HG03469 (cell line): Measurements from ENCODE around the gene FUT7.
"Not testable (repeated sequence)": the region's sequence is repeated elsewhere in the genome, so short reads cannot be mapped to it uniquely, and the experiment has no call there.

Experiments used
- ATAC-seq: cut with Tn5 transposase; IDR thresholded peaks from one replicate; pipeline ENCODE4 v1.9.1; 2021; ENCODE audit warnings: mild to moderate bottlenecking, moderate library complexity, moderate number of reproducible peaks; ENCODE audit not compliant: unreplicated experiment

The FUT7 gene

DNA sequence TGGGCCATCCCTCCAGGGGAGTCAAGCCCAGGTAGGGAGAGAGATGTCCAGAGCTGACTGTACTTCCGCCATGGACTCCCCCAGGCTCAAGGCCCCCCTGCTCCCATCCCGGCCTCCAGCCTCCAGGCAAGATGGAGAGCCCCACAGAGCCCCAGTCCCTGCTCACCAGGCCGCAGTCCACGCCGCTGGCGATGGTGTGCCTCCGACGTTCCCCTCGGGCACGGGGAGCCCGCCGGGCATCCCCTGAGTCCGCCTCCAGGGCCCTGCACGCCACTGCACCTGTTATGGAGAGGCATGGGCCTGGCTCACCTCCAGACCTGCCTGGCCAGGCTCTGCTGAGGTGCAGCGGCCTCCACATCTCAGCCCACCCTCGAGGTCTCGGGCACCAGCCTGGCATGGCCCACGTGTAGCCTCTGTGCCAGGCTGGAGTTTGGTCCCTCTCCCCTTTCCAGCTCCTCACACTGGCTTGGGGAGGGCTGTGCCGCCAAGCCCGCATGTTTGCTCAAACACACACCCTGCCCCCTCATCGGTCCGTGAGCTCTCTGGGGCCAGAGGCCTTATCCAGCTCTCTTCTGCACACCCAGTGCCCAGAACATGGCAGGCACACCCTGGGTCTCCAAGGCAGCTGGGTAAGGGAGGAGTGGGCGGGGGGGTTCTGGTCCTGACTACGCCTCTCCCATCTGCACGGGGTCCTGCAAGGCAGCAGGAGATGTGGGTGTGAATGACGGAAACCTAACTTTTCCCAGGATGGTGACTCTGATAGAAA is 34.4 kb upstream of the FUT7 start:
- ATAC-seq: no peak

DNA sequence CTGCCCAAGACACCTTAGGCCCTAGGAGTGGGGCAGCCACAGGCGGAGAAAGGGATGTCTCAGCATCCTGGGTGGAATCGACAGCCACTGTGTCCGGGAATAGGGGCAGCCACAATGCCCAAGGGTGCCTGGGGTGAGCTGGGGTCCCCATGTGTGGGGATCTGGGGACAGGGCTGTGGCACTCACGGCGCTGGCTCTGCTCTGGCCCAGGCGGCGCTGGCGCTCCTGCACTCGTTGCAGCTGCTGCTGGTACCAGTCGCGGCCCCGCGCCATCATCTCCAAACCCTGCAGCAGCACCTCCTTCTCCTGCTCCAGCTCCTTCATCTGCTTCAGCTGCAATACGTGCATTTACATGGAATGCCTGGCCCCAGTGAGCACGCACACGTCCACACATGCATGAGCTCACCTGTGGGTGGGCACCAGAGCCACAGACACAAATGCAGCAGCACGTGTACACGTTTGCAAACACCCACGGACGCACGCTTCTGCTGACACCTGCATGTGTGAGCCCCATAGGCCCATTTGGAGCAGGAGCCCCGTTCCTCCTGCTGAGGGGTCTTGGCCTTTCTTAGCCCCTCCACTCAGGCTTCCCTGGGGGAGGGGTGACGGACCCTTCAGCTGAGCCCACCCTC is 33.6 kb upstream of the FUT7 start:
- ATAC-seq: no peak

DNA sequence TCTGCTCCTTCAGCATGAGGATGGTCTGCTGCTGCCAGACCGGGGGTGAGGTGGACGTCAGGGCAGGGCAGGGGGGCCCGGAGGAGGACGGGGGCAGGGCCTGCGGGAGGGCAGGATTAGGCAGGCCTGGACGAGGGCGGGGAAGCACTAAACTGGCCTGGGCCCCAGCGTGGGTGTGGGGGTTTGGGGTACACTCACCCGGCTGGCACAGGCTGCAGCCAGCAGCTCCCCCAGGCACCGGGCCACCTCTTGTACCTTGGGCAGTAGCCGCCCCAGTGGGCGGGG is 32.9 kb upstream of the FUT7 start:
- no peak for ATAC-seq

DNA sequence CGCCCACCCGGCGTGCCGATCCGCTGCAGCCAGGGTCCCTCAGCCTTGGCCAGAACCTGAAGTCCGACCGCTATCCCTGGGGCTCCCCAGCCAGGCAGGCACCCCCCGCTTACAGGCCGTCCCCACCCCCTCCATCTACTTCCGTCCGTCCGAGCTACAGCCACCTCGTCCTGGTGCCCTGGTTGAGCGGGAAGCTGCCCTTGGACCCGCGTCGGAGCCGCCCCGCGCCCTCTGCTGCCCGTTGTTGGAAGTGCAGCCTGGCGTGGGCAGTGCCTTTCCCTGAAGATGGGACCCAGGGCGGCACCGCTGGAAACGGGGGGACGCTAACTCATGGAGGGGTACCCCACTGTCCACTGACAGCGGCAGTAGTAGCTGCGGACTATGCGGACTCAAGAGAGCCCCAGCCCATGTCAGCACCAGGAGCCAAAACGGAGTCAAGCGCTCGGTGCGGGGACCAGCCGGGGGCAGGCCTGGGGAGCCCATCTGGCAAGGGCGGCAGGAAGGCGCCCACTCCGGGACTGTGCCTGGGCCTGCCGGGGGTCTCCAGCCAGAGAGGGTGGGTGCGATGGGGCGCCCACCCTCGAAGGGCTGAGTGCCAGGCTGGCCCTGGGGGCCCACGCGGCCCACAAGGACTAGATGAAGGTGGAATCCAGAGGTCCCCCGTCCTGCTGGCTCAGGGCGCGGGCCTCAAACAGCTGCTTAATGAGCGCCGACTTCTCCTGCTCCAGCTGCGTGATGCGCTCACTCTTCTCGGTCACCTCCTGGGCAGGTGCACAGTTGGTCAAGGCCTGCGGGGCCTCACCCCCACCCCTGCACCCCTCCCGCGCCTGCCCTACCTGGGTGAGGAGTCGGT is 32.4 kb upstream of the FUT7 start:
- no peak for ATAC-seq

DNA sequence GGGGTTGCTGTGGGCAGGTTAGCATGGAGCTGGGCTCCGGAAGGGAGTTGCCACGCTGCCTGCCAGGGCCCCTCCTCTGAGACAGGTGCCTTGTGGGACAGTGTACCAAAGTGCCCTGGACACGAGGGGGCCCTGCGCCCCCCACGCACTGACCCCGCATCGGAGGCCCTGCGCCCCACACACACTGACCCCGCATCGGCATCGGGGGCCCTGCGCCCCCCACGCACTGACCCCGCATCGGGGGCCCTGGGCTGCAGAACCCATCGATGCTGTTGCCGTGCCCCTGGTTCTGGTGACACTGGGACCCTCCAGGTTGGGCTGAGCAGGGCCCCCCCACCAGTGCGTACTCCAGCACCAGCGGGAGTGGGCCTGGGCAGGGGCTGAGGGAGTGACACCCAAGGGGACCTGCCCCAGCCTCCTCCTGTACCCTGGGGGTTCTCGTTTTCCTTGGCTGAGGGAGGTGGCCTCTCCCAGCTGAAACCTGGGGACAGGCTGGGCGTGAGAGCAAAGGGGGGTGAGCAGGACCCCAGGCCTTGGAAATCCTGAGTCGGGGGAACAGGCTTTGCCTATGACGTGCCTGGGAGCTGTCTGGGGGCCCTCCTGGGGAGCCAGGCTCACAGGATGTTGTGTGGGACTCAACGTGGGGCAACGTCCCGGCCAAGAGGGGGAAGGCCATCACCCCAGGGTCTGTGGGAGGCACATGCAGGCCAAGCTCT is 31.6 kb upstream of the FUT7 start:
- no peak for ATAC-seq

DNA sequence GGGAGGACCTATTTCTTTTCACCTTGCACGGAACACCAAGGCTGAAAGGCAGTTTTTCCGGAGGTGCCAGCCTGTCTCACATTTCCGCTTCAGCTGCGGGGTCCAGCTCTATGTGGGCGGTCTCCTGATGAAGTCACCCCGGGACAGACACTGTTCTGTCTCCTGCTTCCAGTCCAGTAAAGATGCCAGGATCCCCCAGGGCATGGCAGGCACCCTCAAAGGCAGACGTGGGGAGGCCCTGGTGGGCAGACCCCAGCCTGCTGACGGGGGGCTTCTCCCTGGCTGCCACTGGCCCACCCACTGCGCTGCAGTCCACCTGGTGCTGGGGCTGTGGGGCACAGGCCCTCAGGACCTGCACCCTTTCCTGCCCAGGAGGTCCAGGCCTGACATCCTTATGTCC is 30.9 kb upstream of the FUT7 start:
- not testable (repeated sequence) for ATAC-seq

DNA sequence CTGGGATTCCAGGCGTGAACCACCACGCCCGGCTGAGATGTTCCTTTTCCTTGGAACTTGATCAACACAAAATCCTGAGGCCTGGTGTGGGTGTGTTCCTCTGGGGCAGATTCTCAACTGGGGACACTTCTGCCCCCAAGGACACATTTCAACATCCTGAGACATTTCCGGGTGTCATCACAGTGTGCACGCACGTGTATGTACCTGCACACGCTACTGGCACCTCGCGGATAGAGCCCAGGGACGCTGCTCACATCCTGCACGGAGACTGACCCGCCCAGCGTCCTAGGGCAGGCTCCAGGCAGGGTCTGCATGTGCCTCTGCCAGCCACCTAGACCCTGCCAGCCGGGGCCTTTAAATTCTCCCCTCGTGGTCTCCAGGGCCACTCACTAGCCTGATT is 30.5 kb upstream of the FUT7 start:
- ATAC-seq: no peak

DNA sequence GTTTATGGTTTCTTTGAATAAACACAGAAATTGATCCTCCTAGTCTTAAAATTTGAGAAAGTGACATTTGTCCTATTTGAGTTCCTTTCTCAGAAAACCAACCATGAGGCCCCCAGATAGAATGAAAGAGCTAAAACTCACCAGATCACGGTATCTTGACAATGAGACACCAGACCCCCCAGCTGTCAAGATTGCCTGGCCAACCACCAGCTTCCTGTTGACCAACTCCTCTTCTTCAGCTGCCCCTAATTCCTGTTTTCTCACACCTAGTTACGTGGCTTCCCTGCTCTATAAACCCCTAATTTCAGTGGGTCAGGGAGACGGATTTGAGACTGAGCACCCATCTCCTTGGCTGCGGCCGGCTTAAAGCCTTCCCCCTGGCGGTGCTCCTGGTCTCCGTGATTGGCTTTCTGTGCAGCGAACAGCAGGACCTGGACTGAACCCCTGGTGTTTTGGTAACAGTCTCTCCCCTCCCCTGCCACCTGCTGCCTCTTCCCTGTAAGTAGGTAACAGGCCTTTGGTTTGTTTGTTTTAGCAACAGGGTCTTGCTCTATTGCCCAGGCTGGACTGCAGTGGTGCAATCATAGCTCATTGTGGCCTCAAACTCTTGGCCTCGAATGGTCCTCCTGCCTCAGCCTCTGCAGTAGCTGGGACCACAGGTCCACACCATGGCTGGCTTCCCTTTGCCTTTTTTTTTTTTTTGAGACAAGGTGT is 26.8 kb upstream of the FUT7 start:
- no peak for ATAC-seq

DNA sequence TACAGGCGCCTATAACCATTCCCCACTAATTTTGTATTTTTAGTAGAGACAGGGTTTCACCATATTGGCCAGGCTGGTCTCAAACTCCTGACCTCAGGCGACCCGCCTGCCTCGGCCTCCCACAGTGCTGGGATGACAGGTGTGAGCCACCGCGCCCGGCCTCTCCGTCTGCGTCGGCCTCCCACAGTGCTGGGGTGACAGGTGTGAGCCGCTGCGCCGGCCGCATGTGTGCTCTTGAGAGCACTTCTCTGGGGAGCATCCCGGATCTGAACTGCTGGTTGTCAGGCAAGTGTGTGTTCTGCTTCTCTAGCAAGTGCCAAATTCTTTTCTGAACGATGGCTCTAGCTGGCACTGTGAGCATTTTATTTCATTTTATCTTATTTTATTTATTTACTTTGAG is 25.7 kb upstream of the FUT7 start:
- no peak for ATAC-seq

DNA sequence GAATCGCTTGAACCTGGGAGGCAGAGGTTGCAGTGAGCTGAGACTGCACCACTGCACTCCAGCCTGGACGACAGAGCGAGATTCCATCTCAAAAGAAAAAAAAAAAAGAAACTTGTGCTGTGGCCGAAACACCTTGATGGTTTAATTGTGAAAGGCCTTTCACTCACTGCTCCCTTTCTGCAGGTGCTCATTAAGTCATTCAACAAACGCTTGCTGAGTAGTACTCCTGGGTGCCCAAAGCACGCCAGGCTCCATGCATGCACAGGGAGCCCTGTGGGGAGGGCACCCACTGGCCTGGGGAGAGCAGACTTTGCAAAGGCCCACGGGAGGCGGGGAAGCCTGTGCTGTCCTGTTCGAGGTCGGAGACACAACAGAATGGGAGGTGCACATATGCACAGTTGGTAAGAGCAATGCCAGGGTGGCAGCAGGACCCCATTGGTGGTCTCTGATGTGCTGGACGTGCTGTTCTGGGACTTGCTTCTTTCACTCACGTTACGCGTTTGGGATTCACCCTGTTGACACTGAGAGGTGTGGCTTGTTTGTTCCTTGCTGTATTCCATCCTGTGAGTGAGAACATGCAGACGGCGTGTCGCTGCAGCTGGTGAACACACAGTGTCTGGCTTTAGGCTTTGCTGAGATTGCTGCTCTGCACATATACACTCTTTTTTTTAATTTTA is 25.0 kb upstream of the FUT7 start:
- ATAC-seq: no peak

DNA sequence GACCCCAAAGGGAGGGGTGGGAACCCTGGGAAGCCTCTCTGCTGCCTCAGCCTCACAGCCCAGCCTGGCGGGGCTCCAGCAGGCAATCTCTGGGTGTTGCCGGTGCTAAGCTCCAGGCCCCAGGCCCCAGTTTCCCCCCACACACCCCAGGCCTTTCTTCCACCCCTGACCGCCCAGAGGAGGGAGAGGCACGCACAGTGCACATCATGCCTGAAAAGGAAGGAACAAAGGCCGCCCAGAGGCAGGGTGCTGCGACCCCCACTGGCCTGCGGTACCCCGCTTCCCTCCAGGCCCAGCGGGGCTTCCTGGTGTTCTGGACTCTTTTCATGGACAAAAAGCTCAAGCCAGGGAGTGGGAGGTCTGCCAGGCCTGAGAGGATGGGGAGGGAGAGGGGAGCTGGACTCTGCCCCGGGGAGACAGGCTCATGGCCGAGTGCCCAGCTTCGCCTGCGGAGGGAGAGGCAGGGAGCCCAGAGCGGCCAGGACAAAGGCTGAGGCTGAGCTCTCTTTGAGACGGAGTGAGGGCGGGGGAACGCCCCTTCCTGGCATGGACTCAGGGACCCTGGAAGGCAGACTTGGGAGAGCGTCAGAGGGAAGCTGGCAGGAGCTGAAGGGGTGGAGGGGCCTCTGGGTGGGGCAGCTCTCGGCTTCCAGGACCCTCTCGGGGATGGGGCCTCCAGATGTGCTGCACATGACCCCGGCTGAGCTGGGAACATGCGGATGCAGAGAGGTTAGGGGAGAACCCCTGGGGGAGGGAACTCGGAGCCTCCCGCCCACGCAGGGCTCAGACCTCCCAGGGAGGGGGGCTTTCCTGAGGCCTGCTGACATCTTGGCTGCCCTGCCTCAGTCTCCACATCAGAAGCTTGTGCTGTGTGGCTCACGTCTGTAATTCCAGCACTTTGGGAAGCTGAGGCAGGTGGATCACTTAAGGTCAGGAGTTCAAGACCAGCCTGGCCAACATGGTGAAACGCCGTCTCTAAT is 23.8 kb upstream of the FUT7 start:
- no peak for ATAC-seq

DNA sequence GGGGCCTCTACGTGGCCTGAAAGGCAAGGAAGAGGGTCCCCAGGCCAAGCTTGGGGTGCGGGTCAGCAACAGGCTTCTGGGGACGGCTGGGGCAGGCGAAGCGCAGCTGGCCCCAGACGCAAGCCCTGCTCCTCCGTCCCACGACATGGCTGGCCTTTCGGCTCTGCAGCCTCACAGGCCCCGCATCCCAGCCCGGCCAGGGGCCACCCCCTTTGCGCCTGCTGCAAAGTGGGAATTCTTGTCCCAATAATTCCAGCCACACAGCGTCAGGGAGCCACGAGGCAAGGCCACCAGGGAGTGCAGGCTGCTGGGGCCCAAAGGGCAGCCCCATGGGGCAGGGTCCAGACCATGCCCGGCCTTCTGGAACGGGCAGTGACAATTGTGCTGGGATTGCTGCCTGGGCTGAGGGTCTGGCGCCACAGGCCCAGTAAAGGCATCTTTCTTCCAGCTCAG is 23.1 kb upstream of the FUT7 start:
- ATAC-seq: no peak

DNA sequence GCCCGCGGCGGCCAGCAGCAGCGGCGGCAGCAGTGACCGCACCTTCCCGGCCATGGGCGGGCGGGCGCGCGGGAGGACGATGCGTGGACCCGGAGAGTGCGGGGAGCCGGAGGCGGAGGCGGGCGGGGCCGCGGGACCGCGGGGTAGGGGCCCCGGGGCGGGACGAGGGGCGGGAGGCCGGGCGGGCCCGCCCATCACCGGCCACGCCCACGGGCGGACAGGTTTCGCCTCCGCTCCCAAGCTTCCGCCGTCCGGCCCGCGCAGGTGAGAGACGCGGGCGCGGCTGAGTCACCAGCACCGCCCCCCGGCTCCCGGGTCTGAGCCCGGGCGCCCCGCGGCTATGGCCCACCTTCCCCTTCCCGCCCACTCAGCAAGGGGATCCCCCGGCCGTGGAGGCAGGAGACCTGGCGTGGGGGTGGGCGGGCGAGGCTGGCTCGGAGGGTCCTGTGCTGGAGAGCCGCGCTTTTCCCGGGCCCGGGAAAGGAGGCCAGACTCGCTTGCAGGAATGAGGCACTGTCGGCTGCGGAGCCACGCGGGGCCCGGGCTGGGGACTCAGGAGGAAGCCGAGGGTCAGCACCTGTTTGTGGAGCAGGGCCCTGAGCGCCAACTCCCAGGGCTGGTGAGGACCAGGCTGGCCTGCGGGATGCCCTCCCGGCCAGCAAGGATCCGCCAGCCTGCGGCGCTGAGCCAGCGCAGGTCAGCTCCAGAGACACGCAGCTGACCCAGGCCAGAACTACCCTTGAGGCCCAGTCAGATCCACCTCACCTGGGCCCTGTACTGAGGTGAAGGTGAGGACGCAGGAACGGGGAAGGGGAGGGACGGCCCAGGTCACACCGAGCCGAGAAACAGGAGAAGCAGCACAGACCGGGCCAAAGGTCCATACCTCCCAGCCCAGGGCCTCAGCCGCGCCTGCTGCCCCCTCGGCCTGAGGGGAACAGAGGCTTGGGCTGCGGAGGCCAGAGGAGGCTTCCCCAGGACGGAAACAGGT is 22.4 kb upstream of the FUT7 start, which contains the start of gene ENTPD2:
Gene ENTPD2 (minus strand): TSS at position 118 of the 988 bp plus-strand sequence. CDS start 64 bp downstream, at position 54.
- ATAC-seq: no peak

DNA sequence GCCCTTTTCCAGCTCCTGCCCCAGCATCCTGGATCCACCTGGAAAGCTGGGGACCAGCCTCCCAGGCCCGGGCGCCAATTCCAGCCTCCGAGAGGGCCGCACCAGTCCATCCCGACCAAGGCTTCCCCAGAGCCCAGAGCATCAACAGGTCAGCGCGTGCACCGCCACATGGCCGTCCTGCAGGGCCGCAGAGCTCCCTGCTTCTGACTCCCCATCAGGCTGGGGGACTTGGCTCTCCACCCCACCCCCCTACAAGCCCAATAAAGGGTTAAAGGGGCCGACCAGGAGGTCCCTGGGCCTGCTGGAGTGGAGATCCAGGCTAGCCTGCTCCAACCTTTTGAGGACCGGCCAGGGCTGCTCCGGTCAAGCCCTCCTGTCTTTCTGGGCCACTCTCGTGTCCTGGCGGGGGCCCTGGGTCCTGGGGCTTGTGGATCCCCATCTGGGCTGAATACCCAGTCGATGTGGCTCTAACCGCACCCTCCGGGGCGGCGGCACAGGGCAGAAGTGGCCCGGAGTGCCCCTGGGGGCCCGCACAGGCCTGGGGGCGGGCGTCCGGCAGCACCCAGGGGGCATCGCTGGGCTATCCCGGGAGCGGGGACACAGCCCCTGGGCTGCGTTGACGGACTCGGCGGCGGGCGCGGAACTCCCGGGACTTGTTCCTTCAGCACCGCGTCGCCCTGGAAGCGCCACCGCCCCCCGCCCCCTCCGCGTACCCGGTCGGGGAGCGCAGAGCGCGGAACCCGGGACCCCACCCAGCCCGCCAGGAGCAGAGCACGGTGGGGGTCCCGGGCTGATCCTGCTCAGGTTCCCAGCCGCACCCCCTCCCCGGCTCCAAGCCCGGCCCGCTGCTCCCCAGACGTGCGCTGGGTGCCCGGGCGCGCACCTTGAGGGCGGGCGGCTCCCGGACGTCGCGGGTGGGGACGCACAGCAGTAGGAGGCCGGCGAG is 21.4 kb upstream of the FUT7 start:
- ATAC-seq: no peak

DNA sequence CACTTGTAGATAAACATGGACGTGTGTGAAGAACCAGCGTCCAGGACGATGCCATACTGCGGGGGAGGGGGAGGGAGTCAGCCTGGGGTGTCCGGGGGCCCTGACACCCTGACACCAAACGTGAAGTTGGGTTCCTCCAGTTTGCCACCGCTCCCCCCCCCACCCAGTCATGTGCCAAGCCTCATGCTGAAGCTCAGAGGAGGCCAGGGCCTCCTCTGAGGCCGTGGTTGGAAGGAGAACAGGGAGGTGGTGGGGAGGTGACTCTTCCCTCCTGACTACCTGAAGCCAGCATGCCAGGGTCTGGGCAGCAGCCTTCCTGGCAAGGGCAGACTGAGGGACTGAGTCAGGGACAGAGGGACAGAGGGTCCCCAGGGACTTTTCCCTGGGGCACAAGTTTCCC is 20.4 kb upstream of the FUT7 start:
- no peak for ATAC-seq

DNA sequence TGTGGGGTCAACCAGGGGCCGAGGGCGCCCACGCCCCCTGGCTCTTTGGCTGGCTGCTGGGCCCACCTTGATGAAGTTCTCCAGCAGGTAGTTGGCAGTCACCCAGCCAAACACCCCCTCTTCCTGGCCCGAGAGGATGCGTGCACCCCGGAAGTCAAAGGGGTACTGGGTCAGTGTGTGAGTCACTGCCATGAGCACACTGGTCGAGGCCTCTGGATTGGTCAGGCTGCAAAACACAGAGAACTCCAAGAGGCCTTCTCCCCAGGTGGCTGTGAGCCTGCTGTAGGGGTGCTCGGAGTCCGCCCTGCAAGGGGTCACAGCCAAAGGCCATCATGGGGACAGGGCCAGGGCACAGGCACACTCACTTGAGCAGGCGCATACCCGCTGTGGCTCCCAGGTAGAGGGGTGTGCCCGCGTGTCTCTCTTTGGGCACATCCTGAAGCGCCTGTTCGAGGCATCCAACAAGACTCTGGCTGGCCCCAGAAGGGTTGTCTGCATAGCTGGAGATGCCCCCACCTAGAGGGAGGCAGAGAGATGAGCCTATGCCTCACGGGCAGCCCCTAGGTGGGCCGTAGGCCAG is 19.3 kb upstream of the FUT7 start:
- ATAC-seq: no peak
